HCT116 (cell line): ENCODE measurements around the gene FSIP1. TPM values are rescaled to one million over a fixed set of nuclear protein-coding genes. Genes with fewer than 3 reads are reported as not detected.

Source experiments
- ATAC-seq: fragments of 200-7000 bp; cut with Tn5 transposase; 2 replicates; pipeline ENCODE4 v1.9.1; 2020; ENCODE audit warnings: mild to moderate bottlenecking, moderate library complexity
- BruUV-seq: library from RNA; stranded (reverse); fragments of 400-500 nt; replicated peaks from 2 replicates; lab custom pipeline; 2021; lab: Mats Ljungman, UMichigan
- CTCF ChIA-PET: fragments of 300-600 bp; sonication (Branson Sonifier 250); formaldehyde crosslinking; loops from one replicate; lab custom pipeline; 2021; ENCODE audit warnings: antibody characterized with exemption; lab: Charles Lee
- POLR2A ChIA-PET: fragments of 300-600, 350-600 bp; sonication (Branson Sonifier 250); formaldehyde crosslinking; loops from one replicate; lab custom pipeline; 2021; ENCODE audit warnings: antibody characterized with exemption; lab: Charles Lee
- RAD21 ChIA-PET, 2 experiments: fragments of 300-600 bp; sonication (Branson Sonifier 250); formaldehyde crosslinking; loops; one replicate each; lab custom pipeline; 2023; ENCODE audit warnings: low total read pairs in 2 of 2; ENCODE audit not compliant: uncharacterized antibody in 2 of 2, unreplicated experiment in 2 of 2, low non-redundant PET in 1 of 2; lab: Charles Lee
- DNase-seq: peaks from one replicate; pipeline ENCODE4 v3.0.0-alpha.2; 2010; ENCODE audit warnings: low read depth, low spot score
- H2AFZ ChIP-seq: fragments of 200-600 bp; shearing (Covaris generic), sonication (generic); 2 replicates; pipeline ENCODE4 v1.6.1; 2017; ENCODE audit warnings: low read depth, mixed run types, mixed read lengths, antibody characterized with exemption, low read length; ENCODE audit not compliant: poor library complexity, severe bottlenecking
- H3K27ac ChIP-seq: 2 replicates; pipeline ENCODE4 v1.5.1; 2012; ENCODE audit warnings: low read depth, low read length
- H3K27me3 ChIP-seq: fragments of 200-600 bp; sonication (generic); 2 replicates; pipeline ENCODE4 v1.6.1; 2016; ENCODE audit warnings: mixed run types, low read length, mixed read lengths; ENCODE audit not compliant: insufficient read depth
- H3K36me3 ChIP-seq, 2 experiments: fragments of 200-500 bp in 1 of 2; fragments of 200-600 bp in 1 of 2; sonication (Bioruptor generic) in 1 of 2; sonication (generic) in 1 of 2; 2 replicates each; pipeline versions ENCODE4 v1.5.1 to v1.6.1; 2014 to 2016; ENCODE audit warnings: low read length in 2 of 2, inconsistent platforms in 1 of 2, mixed read lengths in 1 of 2, mixed run types in 1 of 2; ENCODE audit not compliant: insufficient read depth in 2 of 2, control insufficient read depth in 1 of 2
- H3K4me1 ChIP-seq, 2 experiments: fragments of 200-600 bp in 1 of 2; sonication (generic) in 1 of 2; 2 replicates each; pipeline versions ENCODE4 v1.5.1 to v1.6.1; 2012 to 2017; ENCODE audit warnings: low read length in 2 of 2, inconsistent platforms in 1 of 2, mild to moderate bottlenecking in 1 of 2, mixed read lengths in 1 of 2, mixed run types in 1 of 2, moderate library complexity in 1 of 2; ENCODE audit not compliant: insufficient read depth in 2 of 2, control insufficient read depth in 1 of 2
- H3K4me2 ChIP-seq: fragments of 200-600 bp; sonication (generic); 2 replicates; pipeline ENCODE4 v1.6.1; 2017; ENCODE audit warnings: mixed run types, low read length, mixed read lengths
- H3K4me3 ChIP-seq, 2 experiments: fragments of 200-600 bp in 1 of 2; sonication (generic) in 1 of 2; replicated peaks in 1 of 2; 2 replicates each; pipeline ENCODE4 v1.5.1; 2011 to 2016; ENCODE audit warnings: low read length in 2 of 2, control low read depth in 1 of 2, low read depth in 1 of 2, mild to moderate bottlenecking in 1 of 2, mixed read lengths in 1 of 2, mixed run types in 1 of 2
- H3K79me2 ChIP-seq: fragments of 200-600 bp; sonication (generic); 2 replicates; pipeline ENCODE4 v1.6.1; 2017; ENCODE audit warnings: mild to moderate bottlenecking, mixed run types, low read length, moderate library complexity, mixed read lengths; ENCODE audit not compliant: insufficient read depth
- H3K9ac ChIP-seq: fragments of 200-600 bp; sonication (generic); 2 replicates; pipeline ENCODE4 v1.6.1; 2016; ENCODE audit warnings: low read length, mixed read lengths
- H3K9me2 ChIP-seq: fragments of 200-600 bp; sonication (generic), shearing (Covaris generic); 2 replicates; pipeline ENCODE4 v1.6.1; 2017; ENCODE audit warnings: mixed run types, mild to moderate bottlenecking, moderate library complexity; ENCODE audit not compliant: insufficient read depth
- H3K9me3 ChIP-seq, 2 experiments: fragments of 200-500 bp in 1 of 2; fragments of 200-600 bp in 1 of 2; sonication (Bioruptor generic) in 1 of 2; sonication (generic) in 1 of 2; 2 replicates each; pipeline ENCODE4 v1.6.1; 2014 to 2017; ENCODE audit warnings: low read length in 2 of 2, mixed read lengths in 2 of 2, inconsistent platforms in 1 of 2, low read depth in 1 of 2, mild to moderate bottlenecking in 1 of 2, mixed run types in 1 of 2, moderate library complexity in 1 of 2; ENCODE audit not compliant: control insufficient read depth in 1 of 2, insufficient read depth in 1 of 2
- H4K20me1 ChIP-seq: fragments of 200-600 bp; sonication (generic), shearing (Covaris generic); 2 replicates; pipeline ENCODE4 v1.6.1; 2017; ENCODE audit warnings: mixed run types, mild to moderate bottlenecking, moderate library complexity; ENCODE audit not compliant: insufficient read depth
- ATF3 ChIP-seq: IDR thresholded peaks from 2 replicates; pipeline ENCODE4 v1.6.1; 2012
- CEBPB ChIP-seq: IDR thresholded peaks from 2 replicates; pipeline ENCODE4 v1.6.1; 2012; ENCODE audit warnings: low read depth
- EGR1 ChIP-seq: IDR thresholded peaks from 2 replicates; pipeline ENCODE4 v1.6.1; 2012; ENCODE audit warnings: low read depth
- EZH2 ChIP-seq: fragments of 200-600 bp; sonication (generic); IDR thresholded peaks from 2 replicates; pipeline ENCODE4 v1.6.1; 2017; ENCODE audit warnings: antibody characterized with exemption, mixed run types
- SRF ChIP-seq: IDR thresholded peaks from 2 replicates; pipeline ENCODE4 v1.6.1; 2012; ENCODE audit warnings: low read depth
- TCF7L2 ChIP-seq: IDR thresholded peaks from 2 replicates; pipeline ENCODE4 v1.7.0; 2011; ENCODE audit warnings: borderline replicate concordance, inconsistent platforms; ENCODE audit not compliant: insufficient read depth, insufficient read length; ENCODE audit errors: extremely low read depth
- ZNF274 ChIP-seq: fragments of 200-500 bp; sonication (Bioruptor generic); IDR thresholded peaks from 2 replicates; pipeline ENCODE4 v1.6.1; 2014; ENCODE audit warnings: mild to moderate bottlenecking, low read depth, low read length, inconsistent platforms
- intact Hi-C: fragments of 100-400 bp; cut with micrococcal nuclease; formaldehyde crosslinking; loops from 2 replicates; pipeline ENCODE4 v1.10.0; 2022
- total RNA-seq: library from RNA; stranded (reverse); gene quantifications from one replicate; pipeline ENCODE4 v1.2.1, GENCODE V29; 2021; ENCODE audit not compliant: unreplicated experiment
- TF ChIP-seq, protein P1 (sequence below), 3 experiments: fragments of 200-600 bp in 1 of 3; sonication (generic) in 1 of 3; IDR thresholded peaks in 2 of 3; conservative IDR thresholded peaks in 1 of 3; 2 replicates each; pipeline ENCODE4 v1.5.1; 2012 to 2017; ENCODE audit warnings: low read depth in 2 of 3, low read length in 2 of 3, antibody characterized with exemption in 1 of 3, borderline replicate concordance in 1 of 3, control low read depth in 1 of 3, mild to moderate bottlenecking in 1 of 3, mixed read lengths in 1 of 3, mixed run types in 1 of 3, moderate library complexity in 1 of 3; ENCODE audit not compliant: insufficient read depth in 1 of 3

The FSIP1 gene
- total RNA-seq, 1 experiment from 2014 or later, result 0.42 TPM

- Histone ChIP-seq H3K4me3 (no peak overlapping the region), H3K9me3 (no peaks in the 10 kb centered on the region), H3K27me3 (no peaks in the 10 kb centered on the region), H2AFZ (no peak overlapping the region), H3K9me2 (no peaks in the 10 kb centered on the region), H3K4me1 (no peaks in the 10 kb centered on the region), H4K20me1 (no peaks in the 10 kb centered on the region), H3K9ac (no peak overlapping the region), H3K4me2 (no peak overlapping the region), H3K79me2 (no peaks in the 10 kb centered on the region), H3K36me3 (peaks cover 9 to 30% of the 10 kb centered on the region in 2 experiments; a peak in 2 of 4 replicates), H3K27ac (no peak overlapping the region)
- CTCF ChIA-PET, result interaction anchor here (1.0 kb wide), 1 partner anchor 13 kb away, joined by 4 read pairs; the partner anchor contains the start of gene THBS1
- intact Hi-C loops, result no loop called here
- RAD21 ChIA-PET, result interaction anchor here in 1 of 2 experiments (0.5 kb wide), 1 partner anchor 52 kb away, joined by 3 read pairs; no protein-coding TSS in a partner anchor
- BruUV-seq, result no TSS peak
- no peak for TF ChIP-seq SRF
- no peak for TF ChIP-seq EGR1
- TF ChIP-seq CEBPB, result no peak
- TF ChIP-seq, protein P1, sequence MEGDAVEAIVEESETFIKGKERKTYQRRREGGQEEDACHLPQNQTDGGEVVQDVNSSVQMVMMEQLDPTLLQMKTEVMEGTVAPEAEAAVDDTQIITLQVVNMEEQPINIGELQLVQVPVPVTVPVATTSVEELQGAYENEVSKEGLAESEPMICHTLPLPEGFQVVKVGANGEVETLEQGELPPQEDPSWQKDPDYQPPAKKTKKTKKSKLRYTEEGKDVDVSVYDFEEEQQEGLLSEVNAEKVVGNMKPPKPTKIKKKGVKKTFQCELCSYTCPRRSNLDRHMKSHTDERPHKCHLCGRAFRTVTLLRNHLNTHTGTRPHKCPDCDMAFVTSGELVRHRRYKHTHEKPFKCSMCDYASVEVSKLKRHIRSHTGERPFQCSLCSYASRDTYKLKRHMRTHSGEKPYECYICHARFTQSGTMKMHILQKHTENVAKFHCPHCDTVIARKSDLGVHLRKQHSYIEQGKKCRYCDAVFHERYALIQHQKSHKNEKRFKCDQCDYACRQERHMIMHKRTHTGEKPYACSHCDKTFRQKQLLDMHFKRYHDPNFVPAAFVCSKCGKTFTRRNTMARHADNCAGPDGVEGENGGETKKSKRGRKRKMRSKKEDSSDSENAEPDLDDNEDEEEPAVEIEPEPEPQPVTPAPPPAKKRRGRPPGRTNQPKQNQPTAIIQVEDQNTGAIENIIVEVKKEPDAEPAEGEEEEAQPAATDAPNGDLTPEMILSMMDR (IDR thresholded peaks at IDR 0.05 in 2 of 3, conservative IDR thresholded peaks at IDR 0.05 in 1 of 3; ENCODE audit: borderline replicate concordance in 1 of 3, insufficient read depth in 1 of 3, low read depth in 2 of 3, low read length in 2 of 3), result no peak
- TF ChIP-seq ATF3, result no peak
- TF ChIP-seq ZNF274, result no peak
- TF ChIP-seq EZH2, result no peak
- TF ChIP-seq TCF7L2, result no peak
- DNase-seq (no peak), ATAC-seq (no peak)
- POLR2A ChIA-PET, result no interaction called here
Measured at GRCh38 chr15:39593656-39594445, 188.8 kb downstream of the FSIP1 start.
